Measurements from ENCODE around the gene JCHAIN.
A peak's percentile ranks its signal among the peaks of the same experiment; 100 is the strongest.
"Not testable (repeated sequence)": the region's sequence is repeated elsewhere in the genome, so short reads cannot be mapped to it uniquely, and the experiment has no call there.

The JCHAIN gene

DNA sequence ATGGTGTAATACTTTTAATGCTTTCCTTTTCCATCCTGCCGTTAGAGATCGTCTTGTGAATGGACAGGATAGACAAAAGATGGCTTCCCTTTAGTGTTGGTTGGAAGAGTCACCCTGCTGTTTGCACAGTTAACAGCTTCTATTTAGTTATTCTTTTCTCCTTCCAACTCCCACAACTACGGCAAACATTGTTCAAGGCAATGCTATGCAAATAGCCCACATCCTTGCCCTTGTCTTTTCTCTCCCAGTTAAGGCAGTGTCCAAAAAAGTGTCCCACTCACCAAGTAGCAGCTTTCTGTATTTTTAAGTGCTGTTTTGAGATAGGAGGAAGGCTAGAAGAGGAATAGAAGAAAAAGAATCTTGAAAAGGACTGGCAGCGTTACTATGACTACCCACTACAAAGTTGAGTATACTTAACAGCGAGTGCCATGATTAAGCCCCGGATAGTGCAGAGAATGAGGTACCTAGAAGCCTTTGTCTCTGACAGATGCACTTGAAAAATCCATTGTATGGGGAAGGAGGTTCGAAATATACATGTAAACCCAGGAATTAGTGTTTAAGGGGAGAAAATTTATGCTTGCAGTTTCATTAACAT lies 43.4 kb upstream of the JCHAIN start:
- Histone ChIP-seq H4K20me1 (peaks cover 0 to 37% (median 0%) of the 10 kb centered on the region in 11 experiments; a peak in 4 of 22 replicates), H3K9ac (no peak overlapping the region), H3K27me3 (no peaks in the 10 kb centered on the region), H3K36me3 (no peaks in the 10 kb centered on the region), H3K9me3 (replicated peaks in 1 of 11) (no peaks in the 10 kb centered on the region), H3K4me1 (peaks cover 35 to 76% (median 39%) of the 10 kb centered on the region in 10 experiments), H3K4me3 (no peak overlapping the region), H3K27ac (no peak overlapping the region), H3K4me2 (peak overlapping the region in 1 of 11 experiments; percentile 3; a peak in 2 of 22 replicates)
- TF ChIP-seq Cebpa-rat (IDR thresholded peaks at IDR 0.05): no peak

DNA sequence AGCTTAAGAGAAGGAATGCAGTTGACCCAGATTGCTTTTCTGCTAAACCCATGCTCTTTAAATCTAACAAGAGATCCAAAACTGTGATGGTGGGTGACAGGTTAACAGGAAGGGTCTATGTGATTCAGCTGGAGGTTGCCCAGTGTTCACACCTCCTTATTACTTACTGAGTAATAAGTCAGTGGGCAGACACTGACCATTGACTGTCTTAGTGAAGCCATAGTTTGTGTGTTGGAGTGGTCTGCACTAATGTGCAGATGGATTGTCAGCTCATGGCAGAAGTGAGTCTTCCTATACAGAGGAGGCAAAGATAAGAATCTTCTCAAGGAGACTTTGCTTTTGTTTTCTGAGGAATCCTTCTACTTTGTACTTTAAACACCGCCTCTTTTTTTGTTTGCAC lies 40.2 kb upstream of the JCHAIN start:
- peaks cover 29 to 61% (median 32%) of the 10 kb centered on the region in 10 experiments for H3K4me1 ChIP-seq
- H4K20me1 ChIP-seq: peaks cover 0 to 22% (median 0%) of the 10 kb centered on the region in 11 experiments; a peak in 4 of 22 replicates
- peak overlapping the region; percentile 88 to 95 (median 91) for H3K9ac ChIP-seq
- no peaks in the 10 kb centered on the region for H3K9me3 ChIP-seq (replicated peaks in 1 of 11)
- H3K36me3 ChIP-seq: no peaks in the 10 kb centered on the region
- peak overlapping the region; percentile 77 to 97 (median 90) for H3K4me2 ChIP-seq
- H3K4me3 ChIP-seq: peak overlapping the region; percentile 77 to 98 (median 94)
- peak overlapping the region in 7 of 11 experiments; percentile 12 to 92 (median 90); a peak in 7 of 22 replicates for H3K27ac ChIP-seq
- no peaks in the 10 kb centered on the region for H3K27me3 ChIP-seq
- no peak for TF ChIP-seq Cebpa-rat (IDR thresholded peaks at IDR 0.05)

DNA sequence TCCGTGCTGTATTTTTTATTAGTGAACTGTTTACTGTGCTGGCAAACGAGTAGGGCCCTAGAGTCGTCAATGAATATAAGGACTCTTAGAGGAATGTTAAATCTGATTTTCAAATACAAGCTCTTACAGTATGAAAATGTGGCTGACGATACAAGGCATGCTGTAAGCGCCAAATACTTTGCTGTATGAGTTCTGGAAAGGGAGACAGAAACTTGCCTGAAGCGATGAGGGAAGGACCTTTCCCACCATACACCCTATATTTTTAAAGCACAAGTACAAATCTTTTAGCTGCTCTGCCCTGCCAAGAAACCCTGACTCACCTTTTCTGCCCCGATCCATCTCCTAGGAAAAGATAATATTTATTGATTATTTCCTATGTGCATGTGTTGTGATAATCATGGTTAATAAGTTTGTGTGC lies 39.7 kb upstream of the JCHAIN start:
- no peaks in the 10 kb centered on the region for H3K27me3 ChIP-seq
- H3K9ac ChIP-seq: peak overlapping the region; percentile 88 to 95 (median 91)
- H3K36me3 ChIP-seq: no peaks in the 10 kb centered on the region
- no peak for TF ChIP-seq Cebpa-rat (IDR thresholded peaks at IDR 0.05)
- peak overlapping the region; percentile 77 to 97 (median 90) for H3K4me2 ChIP-seq
- peaks cover 29 to 61% (median 32%) of the 10 kb centered on the region in 10 experiments for H3K4me1 ChIP-seq
- H3K9me3 ChIP-seq (replicated peaks in 1 of 11): no peaks in the 10 kb centered on the region
- peak overlapping the region; percentile 77 to 98 (median 94) for H3K4me3 ChIP-seq
- peak overlapping the region; percentile 79 to 92 (median 88) for H3K27ac ChIP-seq
- H4K20me1 ChIP-seq: peaks cover 0 to 22% (median 0%) of the 10 kb centered on the region in 11 experiments; a peak in 4 of 22 replicates

DNA sequence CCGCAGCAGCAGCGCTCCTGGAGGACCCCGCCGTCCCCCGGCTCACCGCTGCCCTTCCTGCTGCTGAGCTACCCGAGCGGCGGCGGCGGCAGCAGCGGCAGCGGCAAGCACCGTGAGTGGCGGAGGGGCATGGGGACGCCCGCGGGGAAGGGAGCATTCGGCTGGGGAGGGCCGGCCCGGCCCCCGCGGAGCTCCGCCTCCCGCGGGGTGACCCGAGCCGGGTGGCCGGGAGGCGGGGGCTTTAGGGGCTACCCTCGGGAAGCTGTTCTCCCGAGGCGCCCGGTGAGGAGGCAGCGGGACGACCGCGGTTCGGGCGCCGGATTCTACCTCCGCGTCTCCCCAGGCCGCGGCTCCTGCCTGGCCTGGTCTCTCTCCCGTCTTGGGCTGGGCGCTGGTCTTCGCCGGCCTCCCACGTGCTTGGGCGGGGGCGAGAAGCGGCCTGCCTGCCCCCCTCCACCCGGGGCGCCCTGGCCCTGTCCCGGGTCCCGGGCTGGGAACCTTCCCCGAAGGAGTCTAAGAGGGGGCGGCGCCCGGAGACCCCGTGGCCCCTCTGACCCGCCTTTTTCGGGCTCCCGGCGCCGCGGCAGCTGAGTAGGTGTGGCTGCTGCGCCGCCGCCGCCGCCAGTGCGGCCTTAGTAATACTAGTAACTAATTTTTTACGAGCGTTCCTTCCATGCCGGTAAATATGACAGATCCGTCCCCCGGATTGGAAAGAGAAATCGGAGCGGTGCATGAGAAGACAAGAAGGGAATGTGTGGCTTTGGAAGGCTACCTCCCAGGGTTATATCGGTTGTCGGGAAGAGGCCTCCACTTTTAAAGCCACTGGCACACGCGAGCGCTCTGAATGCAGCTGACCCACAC lies 39.1 kb upstream of the JCHAIN start:
- no peak for TF ChIP-seq Cebpa-rat (IDR thresholded peaks at IDR 0.05)
- peaks cover 0 to 22% (median 0%) of the 10 kb centered on the region in 11 experiments; a peak in 4 of 22 replicates for H4K20me1 ChIP-seq
- peak overlapping the region; percentile 79 to 92 (median 88) for H3K27ac ChIP-seq
- H3K36me3 ChIP-seq: no peaks in the 10 kb centered on the region
- H3K27me3 ChIP-seq: no peaks in the 10 kb centered on the region
- peak overlapping the region; percentile 77 to 97 (median 90) for H3K4me2 ChIP-seq
- H3K9ac ChIP-seq: peak overlapping the region; percentile 88 to 95 (median 91)
- H3K4me1 ChIP-seq: peaks cover 29 to 64% (median 32%) of the 10 kb centered on the region in 10 experiments
- H3K9me3 ChIP-seq (replicated peaks in 1 of 11): no peaks in the 10 kb centered on the region
- peak overlapping the region; percentile 77 to 98 (median 94) for H3K4me3 ChIP-seq

DNA sequence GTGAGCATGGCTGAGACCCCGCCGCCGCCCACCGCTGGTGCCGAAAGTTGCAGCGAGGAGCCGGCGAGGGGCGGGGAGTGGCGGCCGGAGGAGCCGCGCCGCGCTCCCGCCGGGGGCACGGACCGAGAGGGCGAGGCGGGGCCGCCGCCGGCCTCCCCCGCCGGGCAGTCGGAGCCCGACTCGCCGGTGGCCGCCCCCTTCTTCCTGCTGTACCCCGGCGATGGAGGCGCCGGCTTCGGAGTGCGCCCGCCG lies 38.5 kb upstream of the JCHAIN start:
- peaks cover 0 to 22% (median 0%) of the 10 kb centered on the region in 11 experiments; a peak in 4 of 22 replicates for H4K20me1 ChIP-seq
- H3K9me3 ChIP-seq (replicated peaks in 1 of 11): no peaks in the 10 kb centered on the region
- TF ChIP-seq Cebpa-rat (IDR thresholded peaks at IDR 0.05): no peak
- no peaks in the 10 kb centered on the region for H3K27me3 ChIP-seq
- peak overlapping the region; percentile 77 to 97 (median 90) for H3K4me2 ChIP-seq
- H3K4me3 ChIP-seq: peak overlapping the region; percentile 77 to 98 (median 94)
- H3K4me1 ChIP-seq: peaks cover 29 to 64% (median 32%) of the 10 kb centered on the region in 10 experiments
- peak overlapping the region; percentile 79 to 92 (median 88) for H3K27ac ChIP-seq
- peak overlapping the region; percentile 88 to 95 (median 91) for H3K9ac ChIP-seq
- no peaks in the 10 kb centered on the region for H3K36me3 ChIP-seq

DNA sequence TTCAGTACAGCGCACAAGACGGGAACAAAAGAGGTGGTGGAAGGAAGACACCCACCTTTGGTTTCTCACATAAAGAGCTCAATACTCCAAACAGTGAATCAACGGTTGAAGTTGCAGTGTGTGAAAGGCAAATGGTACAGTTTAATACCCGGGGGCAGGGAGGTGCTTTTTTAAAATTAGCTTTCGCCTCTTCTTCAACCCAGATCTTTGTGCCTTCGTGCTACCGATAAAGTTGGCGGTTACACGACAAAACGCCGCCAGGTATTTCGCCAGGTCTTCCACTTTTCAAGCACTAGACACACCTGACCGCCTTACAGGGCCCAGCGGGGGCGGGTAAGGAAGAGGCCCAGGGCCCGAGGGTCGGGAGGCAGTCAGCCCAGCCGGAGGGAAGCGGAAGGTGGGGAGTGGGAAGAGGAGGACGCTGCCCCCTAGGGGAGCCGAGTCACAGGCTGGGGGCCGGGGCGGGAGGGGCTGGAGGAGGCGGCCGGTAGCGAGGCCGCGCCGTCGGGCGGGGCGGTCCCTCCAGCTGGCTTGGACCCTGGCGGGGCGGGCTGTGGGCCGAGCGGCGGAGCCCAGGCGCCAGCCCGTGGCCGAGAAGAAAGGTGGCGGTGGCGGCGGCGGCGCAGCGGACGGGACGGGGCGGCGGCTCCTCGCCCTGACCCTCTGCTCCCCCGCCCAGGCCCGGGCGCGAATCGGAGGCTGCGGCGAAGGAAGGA lies 38.1 kb upstream of the JCHAIN start:
- no peaks in the 10 kb centered on the region for H3K36me3 ChIP-seq
- no peak for TF ChIP-seq Cebpa-rat (IDR thresholded peaks at IDR 0.05)
- H3K4me1 ChIP-seq: peaks cover 29 to 60% (median 32%) of the 10 kb centered on the region in 10 experiments
- H3K27me3 ChIP-seq: no peaks in the 10 kb centered on the region
- H4K20me1 ChIP-seq: peaks cover 0 to 22% (median 0%) of the 10 kb centered on the region in 11 experiments; a peak in 4 of 22 replicates
- peak overlapping the region; percentile 88 to 95 (median 91) for H3K9ac ChIP-seq
- peak overlapping the region; percentile 79 to 92 (median 88) for H3K27ac ChIP-seq
- H3K4me2 ChIP-seq: peak overlapping the region; percentile 77 to 97 (median 90)
- no peaks in the 10 kb centered on the region for H3K9me3 ChIP-seq (replicated peaks in 1 of 11)
- H3K4me3 ChIP-seq: peak overlapping the region; percentile 77 to 98 (median 94)

DNA sequence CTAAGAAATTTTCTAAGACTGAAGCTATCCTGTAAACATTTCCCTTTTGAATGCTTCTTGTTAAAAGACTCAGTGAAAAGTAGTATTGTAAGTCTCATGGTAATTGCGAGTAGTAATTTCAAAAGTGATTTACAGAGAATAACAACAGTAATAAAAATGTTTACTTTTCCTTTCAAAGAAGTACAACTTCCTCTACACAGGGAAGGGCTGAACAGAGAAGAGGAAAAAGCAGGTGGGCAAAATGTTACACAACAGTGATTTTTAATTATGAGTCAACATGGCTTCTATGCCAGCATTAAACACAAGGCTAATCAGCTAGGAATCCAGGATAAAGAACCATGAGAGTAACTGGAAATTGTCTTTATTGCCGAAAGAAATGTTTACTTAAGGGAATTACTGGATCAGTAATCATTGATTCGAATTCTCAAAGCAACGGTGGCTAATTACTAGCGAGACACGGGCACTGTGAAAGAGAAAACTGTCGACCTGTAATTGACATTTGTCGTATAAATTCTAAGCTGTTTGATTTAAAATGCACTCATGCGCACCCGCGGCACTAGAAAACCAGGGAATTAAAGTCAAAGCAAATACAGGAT lies 37.4 kb upstream of the JCHAIN start:
- H3K4me1 ChIP-seq: peaks cover 29 to 56% (median 32%) of the 10 kb centered on the region in 10 experiments
- H3K9me3 ChIP-seq (replicated peaks in 1 of 11): no peaks in the 10 kb centered on the region
- H3K4me2 ChIP-seq: peak overlapping the region; percentile 77 to 97 (median 90)
- no peak for TF ChIP-seq Cebpa-rat (IDR thresholded peaks at IDR 0.05)
- H3K36me3 ChIP-seq: no peaks in the 10 kb centered on the region
- no peaks in the 10 kb centered on the region for H3K27me3 ChIP-seq
- peaks cover 0 to 22% (median 0%) of the 10 kb centered on the region in 11 experiments; a peak in 4 of 22 replicates for H4K20me1 ChIP-seq
- peak overlapping the region; percentile 88 to 95 (median 91) for H3K9ac ChIP-seq
- H3K27ac ChIP-seq: peak overlapping the region; percentile 79 to 92 (median 88); a peak in 21 of 22 replicates
- H3K4me3 ChIP-seq: peak overlapping the region; percentile 77 to 98 (median 94)

DNA sequence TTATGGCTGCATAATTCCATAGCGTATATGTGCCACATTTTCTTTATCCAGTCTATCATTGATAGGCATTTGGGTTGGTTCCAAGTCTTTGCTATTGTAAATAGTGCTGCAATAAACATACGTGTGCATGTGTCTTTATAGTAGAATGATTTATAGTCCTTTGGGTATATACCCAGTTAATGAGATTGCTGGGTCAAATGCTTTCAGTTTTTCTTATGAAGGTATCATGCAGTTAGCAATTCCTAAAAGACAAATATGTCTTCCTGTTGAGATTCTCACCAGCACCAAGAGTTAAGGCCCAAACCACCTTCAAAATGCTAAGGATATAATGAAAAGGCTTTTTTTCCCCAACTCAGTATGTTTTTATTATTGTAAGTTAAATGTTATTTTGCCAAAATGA lies 36.3 kb upstream of the JCHAIN start:
- Histone ChIP-seq H3K4me1 (peaks cover 29 to 46% (median 32%) of the 10 kb centered on the region in 10 experiments), H4K20me1 (peaks cover 0 to 16% (median 0%) of the 10 kb centered on the region in 11 experiments; a peak in 4 of 22 replicates), H3K4me2 (peak overlapping the region in 2 of 11 experiments; percentile 90 to 93; a peak in 2 of 22 replicates)
- H3K27me3 ChIP-seq; H3K9me3 ChIP-seq (replicated peaks in 1 of 11); H3K27ac ChIP-seq; H3K36me3 ChIP-seq; H3K9ac ChIP-seq; H3K4me3 ChIP-seq: not testable (repeated sequence)
